PC-9 (cell line): ENCODE data around the gene GEMIN8. TPM values are rescaled to one million over a fixed set of nuclear protein-coding genes. Genes with fewer than 3 reads are reported as not detected.

Experiments
- BruUV-seq: library from RNA; stranded (reverse); fragments of 400-500 nt; replicated peaks from 2 replicates; lab custom pipeline; 2021; lab: Mats Ljungman, UMichigan
- CTCF ChIA-PET: fragments of 300-600 bp; sonication (Branson Sonifier 250); formaldehyde crosslinking; loops from one replicate; lab custom pipeline; 2022; ENCODE audit warnings: antibody characterized with exemption; lab: Charles Lee
- POLR2A ChIA-PET: fragments of 300-600 bp; sonication (Branson Sonifier 250); formaldehyde crosslinking; loops from one replicate; lab custom pipeline; 2022; ENCODE audit warnings: antibody characterized with exemption; ENCODE audit not compliant: unreplicated experiment; lab: Charles Lee
- DNase-seq, 2 experiments: peaks; one replicate each; pipeline versions ENCODE4 v3.0.0 to v3.0.0-alpha.2; 2015 to 2022; ENCODE audit warnings: mixed read lengths in 1 of 2
- H2AFZ ChIP-seq: fragments of 200-600 bp; sonication (generic); 2 replicates; pipeline ENCODE4 v1.8.1; 2017; ENCODE audit warnings: antibody characterized with exemption
- H3F3A ChIP-seq: fragments of 200-600 bp; sonication (generic); 2 replicates; pipeline ENCODE4 v1.8.1; 2017; ENCODE audit warnings: antibody characterized with exemption, mild to moderate bottlenecking, low read depth; ENCODE audit not compliant: insufficient read depth
- H3K27ac ChIP-seq: fragments of 200-600 bp; sonication (generic); 2 replicates; pipeline ENCODE4 v1.6.1; 2016; ENCODE audit warnings: mixed run types
- H3K27me3 ChIP-seq: fragments of 200-600 bp; sonication (generic); 2 replicates; pipeline ENCODE4 v1.6.1; 2016; ENCODE audit warnings: low read depth, mixed run types; ENCODE audit not compliant: insufficient read depth
- H3K36me3 ChIP-seq: fragments of 200-600 bp; sonication (generic); 2 replicates; pipeline ENCODE4 v1.6.1; 2016; ENCODE audit warnings: low read depth, mixed run types
- H3K4me1 ChIP-seq: fragments of 200-600 bp; sonication (generic); replicated peaks from 2 replicates; pipeline ENCODE4 v1.6.1; 2016; ENCODE audit warnings: mixed run types; ENCODE audit not compliant: insufficient read depth
- H3K4me2 ChIP-seq: fragments of 200-600 bp; sonication (generic); 2 replicates; pipeline ENCODE4 v1.6.1; 2017; ENCODE audit warnings: mixed run types
- H3K4me3 ChIP-seq: fragments of 200-600 bp; sonication (generic); 2 replicates; pipeline ENCODE4 v1.6.1; 2016; ENCODE audit warnings: mixed run types
- H3K79me2 ChIP-seq: fragments of 200-600 bp; sonication (generic); 2 replicates; pipeline ENCODE4 v1.6.1; 2017; ENCODE audit warnings: low read depth, mixed run types
- H3K9me2 ChIP-seq: fragments of 200-600 bp; sonication (generic); 2 replicates; pipeline ENCODE4 v1.8.1; 2017; ENCODE audit warnings: mild to moderate bottlenecking; ENCODE audit not compliant: insufficient read depth
- H3K9me3 ChIP-seq: fragments of 200-600 bp; sonication (generic); 2 replicates; pipeline ENCODE4 v1.8.1; 2016; ENCODE audit warnings: low read depth; ENCODE audit not compliant: insufficient read depth
- H4K20me1 ChIP-seq: fragments of 200-600 bp; sonication (generic); 2 replicates; pipeline ENCODE4 v1.8.1; 2017; ENCODE audit not compliant: insufficient read depth
- CTCF ChIP-seq: fragments of 200-600 bp; sonication (generic); conservative IDR thresholded peaks from 2 replicates; pipeline ENCODE4 v1.6.1; 2017; ENCODE audit warnings: mixed run types, antibody characterized with exemption, mild to moderate bottlenecking, moderate library complexity
- EZH2 ChIP-seq: fragments of 200-600 bp; sonication (generic); IDR thresholded peaks from 2 replicates; pipeline ENCODE4 v1.8.0; 2017; ENCODE audit warnings: antibody characterized with exemption, low read depth
- intact Hi-C: fragments of 100-400 bp; cut with micrococcal nuclease; formaldehyde crosslinking; loops from one replicate; pipeline ENCODE4 v1.10.0; 2022; ENCODE audit not compliant: unreplicated experiment
- total RNA-seq: library from RNA; stranded (reverse); gene quantifications from 2 replicates; pipeline ENCODE4 v1.2.3, GENCODE V29; 2021

GEMIN8 gene
- total RNA-seq, 1 experiment from 2014 or later, result 18.8 TPM

GRCh38 chrX:13994104-13994503 lies 35.6 kb downstream of the GEMIN8 start:
- ChIA-PET POLR2A (no interaction called here), CTCF (no interaction called here)
- Histone ChIP-seq H3K4me2 (no peak overlapping the region), H3F3A (no peaks in the 10 kb centered on the region), H3K27me3 (no peaks in the 10 kb centered on the region), H3K36me3 (no peaks in the 10 kb centered on the region), H3K9me3 (no peaks in the 10 kb centered on the region), H3K9me2 (no peaks in the 10 kb centered on the region), H3K79me2 (no peaks in the 10 kb centered on the region), H2AFZ (no peak overlapping the region), H3K4me1 (no peaks in the 10 kb centered on the region), H3K27ac (no peak overlapping the region), H3K4me3 (no peak overlapping the region), H4K20me1 (no peaks in the 10 kb centered on the region)
- TF ChIP-seq CTCF (no peak), EZH2 (no peak)
- no peak for DNase-seq
- no TSS peak for BruUV-seq
- intact Hi-C loops, result no loop called here

DNA sequence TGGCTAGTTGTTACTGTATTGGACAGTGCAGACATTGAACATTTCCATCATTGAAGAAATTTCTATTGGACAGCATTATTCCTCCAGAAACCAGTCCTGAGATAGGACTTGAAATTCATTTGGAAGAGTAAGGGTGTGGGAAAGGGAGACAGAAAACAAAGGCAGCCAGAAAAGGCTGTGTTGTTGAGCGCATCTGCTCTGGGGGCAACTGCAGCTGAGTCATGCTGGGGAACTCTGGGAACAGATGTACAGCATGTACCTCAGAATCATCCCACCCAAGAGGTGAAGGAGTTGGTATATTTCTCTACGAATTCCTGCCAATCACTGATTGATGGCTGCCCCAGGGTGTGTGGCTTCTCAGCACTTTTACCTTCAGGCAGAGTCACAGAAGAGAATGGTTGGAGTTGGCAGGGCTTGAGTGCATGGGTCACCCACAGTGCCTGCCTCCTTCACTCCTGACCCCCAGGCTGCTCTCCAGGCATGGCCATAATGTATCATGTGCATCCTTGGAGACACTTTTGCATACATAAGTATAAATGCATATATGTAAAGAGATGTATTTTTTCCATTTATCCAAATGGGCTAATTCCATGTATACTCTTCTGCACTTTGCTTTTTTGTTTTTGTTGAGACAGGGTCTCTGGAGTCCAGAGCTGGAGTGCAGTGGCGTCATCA lies 39.4 kb downstream of the GEMIN8 start:
- H3K9me2 ChIP-seq, result no peaks in the 10 kb centered on the region
- no peak overlapping the region for H3K4me2 ChIP-seq
- H3K27ac ChIP-seq, result no peak overlapping the region
- no peak for DNase-seq
- no peaks in the 10 kb centered on the region for H3K36me3 ChIP-seq
- BruUV-seq, result no TSS peak
- no peaks in the 10 kb centered on the region for H3K27me3 ChIP-seq
- no peak overlapping the region for H3K4me3 ChIP-seq
- CTCF ChIA-PET, result no interaction called here
- H3F3A ChIP-seq, result no peaks in the 10 kb centered on the region
- intact Hi-C loops, result no loop called here
- POLR2A ChIA-PET, result no interaction called here
- H3K79me2 ChIP-seq, result no peaks in the 10 kb centered on the region
- no peaks in the 10 kb centered on the region for H3K4me1 ChIP-seq
- H4K20me1 ChIP-seq, result no peaks in the 10 kb centered on the region
- H3K9me3 ChIP-seq, result no peaks in the 10 kb centered on the region
- no peak overlapping the region for H2AFZ ChIP-seq
- TF ChIP-seq CTCF, result no peak
- no peak for TF ChIP-seq EZH2

DNA sequence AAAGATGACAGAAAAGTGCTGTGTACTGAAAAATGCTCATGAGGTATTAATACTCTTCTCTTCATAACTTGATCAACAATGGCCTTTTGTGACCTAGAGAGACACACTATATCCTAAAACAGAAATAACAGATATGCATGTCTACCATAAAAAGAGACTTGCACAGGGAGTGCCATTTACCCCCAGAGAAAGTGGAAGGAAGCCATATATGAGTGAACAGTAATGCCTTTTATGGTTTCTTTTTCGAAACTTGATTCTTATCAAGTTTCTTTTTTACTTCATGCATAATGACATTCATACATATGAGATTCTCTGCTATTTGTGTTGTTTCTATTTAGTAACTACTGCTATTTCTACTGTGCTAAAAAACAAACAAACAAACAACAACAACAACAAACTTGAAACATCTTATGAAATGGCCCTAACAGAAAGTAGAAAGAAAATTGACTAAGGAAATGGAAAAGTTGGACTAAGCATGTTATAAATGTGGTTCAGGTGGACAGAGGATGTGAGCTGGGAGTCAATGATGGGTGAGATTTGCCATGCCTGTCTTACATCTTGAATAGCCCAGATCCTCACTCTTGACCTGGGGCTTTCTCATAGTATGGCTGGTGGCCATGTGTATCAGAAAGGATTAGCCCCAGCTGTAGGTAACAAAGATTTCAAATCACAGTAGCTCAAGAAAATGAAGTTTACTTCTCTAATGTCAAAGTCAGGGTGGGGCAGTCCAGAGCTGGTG lies 43.8 kb downstream of the GEMIN8 start:
- no peak for TF ChIP-seq EZH2
- TF ChIP-seq CTCF, result no peak
- Histone ChIP-seq H3K9me3 (no peaks in the 10 kb centered on the region), H3K4me2 (no peak overlapping the region), H3K36me3 (no peaks in the 10 kb centered on the region), H2AFZ (no peak overlapping the region), H4K20me1 (no peaks in the 10 kb centered on the region), H3K9me2 (no peaks in the 10 kb centered on the region), H3F3A (no peaks in the 10 kb centered on the region), H3K27me3 (no peaks in the 10 kb centered on the region), H3K4me3 (no peak overlapping the region), H3K27ac (no peak overlapping the region), H3K79me2 (no peaks in the 10 kb centered on the region), H3K4me1 (no peaks in the 10 kb centered on the region)
- ChIA-PET POLR2A (no interaction called here), CTCF (no interaction called here)
- DNase-seq, result no peak
- intact Hi-C loops, result no loop called here
- no TSS peak for BruUV-seq
